Esophagus squamous epithelium (tissue), 5 donors: ENCODE measurements around the gene ESRRA. TPM values are rescaled to one million over a fixed set of nuclear protein-coding genes. Genes with fewer than 3 reads are reported as not detected.
"Not testable (repeated sequence)": the region's sequence is repeated elsewhere in the genome, so short reads cannot be mapped to it uniquely, and the experiment has no call there.

Experiments used
- DNase-seq: peaks from one replicate; lab custom pipeline; 2025; lab: John Stamatoyannopoulos, UW
- H3K27ac ChIP-seq, 4 donors: fragments of 200-600 bp; sonication (generic); one replicate each; pipeline ENCODE4 v1.5.1; 2016 to 2019; ENCODE audit warnings: mild to moderate bottlenecking in 1 of 4
- H3K27me3 ChIP-seq, 4 donors: fragments of 200-600 bp; sonication (generic); 1 replicate in 3 of 4; 2 replicates in 1 of 4; pipeline versions ENCODE4 v1.5.1 to v1.6.0; 2017 to 2021; ENCODE audit warnings: antibody characterized with exemption in 1 of 4
- H3K36me3 ChIP-seq, 3 donors: fragments of 200-600 bp; sonication (generic); one replicate each; pipeline ENCODE4 v1.5.1; 2016 to 2019
- H3K4me1 ChIP-seq, 3 donors: fragments of 200-600 bp; sonication (generic); one replicate each; pipeline ENCODE4 v1.5.1; 2017 to 2019
- H3K4me3 ChIP-seq, 4 donors: fragments of 200-600 bp; sonication (generic); 1 replicate in 3 of 4; 2 replicates in 1 of 4; pipeline ENCODE4 v1.5.1; 2016 to 2019; ENCODE audit warnings: mild to moderate bottlenecking in 2 of 4, moderate library complexity in 1 of 4
- H3K9me3 ChIP-seq, 3 donors: fragments of 200-600 bp; sonication (generic); one replicate each; pipeline ENCODE4 v1.5.1; 2016 to 2019
- POLR2A ChIP-seq, 4 donors: fragments of 450-650 bp; IDR thresholded peaks; one replicate each; pipeline ENCODE4 v1.6.1; 2017; ENCODE audit warnings: antibody characterized with exemption in 4 of 4, mild to moderate bottlenecking in 4 of 4, moderate library complexity in 3 of 4
- WGBS, 2 donors: methylation state at CpG; one replicate each; pipeline ENCODE4 v1.1.5; 2018; 5-methylcytosine and 5-hydroxymethylcytosine counted together
- intact Hi-C: fragments of 100-400 bp; cut with DNase I; formaldehyde crosslinking; loops from one replicate; pipeline ENCODE4 v1.15.0; 2022
- total RNA-seq, 4 donors: library from RNA; depleted of rRNA; stranded (reverse); fragments of >200 nt; gene quantifications; one replicate each; pipeline ENCODE4 v1.1.0, GENCODE V29; 2016
- TF ChIP-seq, protein P1 (sequence below), 6 experiments: fragments of 450-650 bp in 4 of 6; fragments of 200-600 bp in 2 of 6; sonication (generic) in 2 of 6; IDR thresholded peaks; one replicate each; pipeline ENCODE4 v1.5.1; 2016 to 2019; ENCODE audit warnings: antibody characterized with exemption in 6 of 6, mild to moderate bottlenecking in 4 of 6, moderate library complexity in 4 of 6
- donor health status: DM: yes; HTN: yes; CAD: no.

Gene ESRRA
- total RNA-seq, 4 donors from 2014 or later: 81.9 to 131 (median 99.7) TPM

DNA sequence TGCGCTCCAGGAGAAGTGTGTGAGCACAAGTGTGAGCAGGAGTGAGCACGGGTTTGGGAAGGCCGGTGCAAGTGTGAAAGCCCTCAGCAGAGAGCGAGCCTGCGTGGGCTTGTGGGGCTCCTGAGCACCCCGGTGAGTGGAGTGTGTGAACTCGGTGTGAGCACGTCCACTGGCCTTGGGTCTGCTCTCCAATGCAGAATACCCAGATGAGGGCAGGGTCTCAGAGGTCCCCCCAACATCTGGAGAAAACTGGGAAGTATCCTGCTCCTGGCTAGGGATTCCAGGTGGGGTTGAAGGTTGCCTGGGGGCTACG, 1.2 kb downstream of the ESRRA start:
- TF ChIP-seq, protein P1, sequence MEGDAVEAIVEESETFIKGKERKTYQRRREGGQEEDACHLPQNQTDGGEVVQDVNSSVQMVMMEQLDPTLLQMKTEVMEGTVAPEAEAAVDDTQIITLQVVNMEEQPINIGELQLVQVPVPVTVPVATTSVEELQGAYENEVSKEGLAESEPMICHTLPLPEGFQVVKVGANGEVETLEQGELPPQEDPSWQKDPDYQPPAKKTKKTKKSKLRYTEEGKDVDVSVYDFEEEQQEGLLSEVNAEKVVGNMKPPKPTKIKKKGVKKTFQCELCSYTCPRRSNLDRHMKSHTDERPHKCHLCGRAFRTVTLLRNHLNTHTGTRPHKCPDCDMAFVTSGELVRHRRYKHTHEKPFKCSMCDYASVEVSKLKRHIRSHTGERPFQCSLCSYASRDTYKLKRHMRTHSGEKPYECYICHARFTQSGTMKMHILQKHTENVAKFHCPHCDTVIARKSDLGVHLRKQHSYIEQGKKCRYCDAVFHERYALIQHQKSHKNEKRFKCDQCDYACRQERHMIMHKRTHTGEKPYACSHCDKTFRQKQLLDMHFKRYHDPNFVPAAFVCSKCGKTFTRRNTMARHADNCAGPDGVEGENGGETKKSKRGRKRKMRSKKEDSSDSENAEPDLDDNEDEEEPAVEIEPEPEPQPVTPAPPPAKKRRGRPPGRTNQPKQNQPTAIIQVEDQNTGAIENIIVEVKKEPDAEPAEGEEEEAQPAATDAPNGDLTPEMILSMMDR (IDR thresholded peaks at IDR 0.05): no peak
- TF ChIP-seq POLR2A (IDR thresholded peaks at IDR 0.05): no peak
- peaks cover 0 to 24% (median 0%) of the 10 kb centered on the region in 3 donors for H3K36me3 ChIP-seq
- intact Hi-C loops: no loop called here
- H3K4me3 ChIP-seq: peak overlapping the region; percentile 71 to 86 (median 74)
- peak overlapping the region; percentile 92 to 97 (median 94) for H3K27ac ChIP-seq
- DNase-seq: no peak
- 10 to 14% methylated on average over 7 to 8 of the region's 9 CpGs for WGBS, 2 donors
- H3K27me3 ChIP-seq: peaks cover 0 to 15% (median 0%) of the 10 kb centered on the region in 4 donors
- peaks cover 30 to 64% (median 30%) of the 10 kb centered on the region in 3 donors for H3K4me1 ChIP-seq
- no peaks in the 10 kb centered on the region for H3K9me3 ChIP-seq

DNA sequence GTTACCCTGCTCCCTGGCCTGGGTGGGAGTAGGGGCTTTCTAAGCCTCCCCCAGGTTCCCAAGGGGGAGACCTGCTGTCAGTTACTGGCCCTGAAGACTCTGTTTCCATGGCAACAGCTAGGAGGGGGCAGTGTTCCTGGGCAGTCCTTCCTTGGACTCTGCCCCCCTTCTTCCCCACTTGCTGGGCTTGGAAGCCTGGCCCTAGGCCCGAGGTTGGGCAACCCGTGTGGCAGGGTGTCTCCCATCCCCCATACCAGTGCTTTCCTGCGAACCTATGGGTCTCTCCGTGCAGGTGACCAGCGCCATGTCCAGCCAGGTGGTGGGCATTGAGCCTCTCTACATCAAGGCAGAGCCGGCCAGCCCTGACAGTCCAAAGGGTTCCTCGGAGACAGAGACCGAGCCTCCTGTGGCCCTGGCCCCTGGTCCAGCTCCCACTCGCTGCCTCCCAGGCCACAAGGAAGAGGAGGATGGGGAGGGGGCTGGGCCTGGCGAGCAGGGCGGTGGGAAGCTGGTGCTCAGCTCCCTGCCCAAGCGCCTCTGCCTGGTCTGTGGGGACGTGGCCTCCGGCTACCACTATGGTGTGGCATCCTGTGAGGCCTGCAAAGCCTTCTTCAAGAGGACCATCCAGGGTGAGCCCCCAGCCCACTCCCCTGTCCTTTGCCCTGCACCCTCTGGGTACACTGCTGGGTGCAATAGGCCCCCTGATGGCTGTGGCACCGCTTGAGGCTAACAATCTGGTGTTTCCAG, 1.7 kb downstream of the ESRRA start:
- H3K4me3 ChIP-seq: peak overlapping the region; percentile 71 to 86 (median 74)
- peak overlapping the region; percentile 92 to 97 (median 94) for H3K27ac ChIP-seq
- H3K9me3 ChIP-seq: no peaks in the 10 kb centered on the region
- 52 to 83% methylated on average over 1 to 7 of the region's 15 CpGs for whole genome bisulfite sequencing, 2 donors
- no peak for TF ChIP-seq POLR2A (IDR thresholded peaks at IDR 0.05)
- TF ChIP-seq, protein P1 (IDR thresholded peaks at IDR 0.05): no peak
- intact Hi-C loops: no loop called here
- H3K27me3 ChIP-seq: peaks cover 0 to 10% (median 0%) of the 10 kb centered on the region in 4 donors
- peaks cover 30 to 66% (median 32%) of the 10 kb centered on the region in 3 donors for H3K4me1 ChIP-seq
- DNase-seq: no peak
- H3K36me3 ChIP-seq: peaks cover 0 to 24% (median 0%) of the 10 kb centered on the region in 3 donors

DNA sequence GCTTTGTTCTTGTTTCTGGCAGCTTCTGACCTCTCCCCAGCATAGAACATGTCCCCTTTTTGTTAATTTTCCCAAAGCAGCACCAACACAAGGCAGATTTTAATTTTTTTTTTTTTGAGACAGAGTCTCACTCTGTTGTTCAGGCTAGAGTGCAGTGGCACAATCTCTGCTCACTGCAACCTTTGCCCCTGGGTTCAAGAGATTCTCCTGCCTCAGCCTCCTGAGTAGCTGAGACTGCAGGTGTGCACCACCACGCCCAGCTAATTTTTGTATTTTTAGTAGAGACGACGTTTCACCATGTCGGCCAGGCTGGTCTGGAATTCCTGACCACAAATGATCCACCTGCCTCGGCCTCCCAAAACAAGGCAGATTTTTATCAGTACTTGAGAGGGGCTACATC, 2.5 kb downstream of the ESRRA start:
- Histone ChIP-seq H3K36me3 (peaks cover 0 to 24% (median 0%) of the 10 kb centered on the region in 3 donors), H3K27ac (peak overlapping the region in 1 of 4 donors; percentile 95), H3K4me1 (peaks cover 32 to 73% (median 39%) of the 10 kb centered on the region in 3 donors)
- H3K27me3 ChIP-seq, DNase-seq, H3K9me3 ChIP-seq, H3K4me3 ChIP-seq, intact Hi-C loops: not testable (repeated sequence)
- 76 to 90% methylated on average over 4 of the region's 5 CpGs for WGBS, 2 donors

DNA sequence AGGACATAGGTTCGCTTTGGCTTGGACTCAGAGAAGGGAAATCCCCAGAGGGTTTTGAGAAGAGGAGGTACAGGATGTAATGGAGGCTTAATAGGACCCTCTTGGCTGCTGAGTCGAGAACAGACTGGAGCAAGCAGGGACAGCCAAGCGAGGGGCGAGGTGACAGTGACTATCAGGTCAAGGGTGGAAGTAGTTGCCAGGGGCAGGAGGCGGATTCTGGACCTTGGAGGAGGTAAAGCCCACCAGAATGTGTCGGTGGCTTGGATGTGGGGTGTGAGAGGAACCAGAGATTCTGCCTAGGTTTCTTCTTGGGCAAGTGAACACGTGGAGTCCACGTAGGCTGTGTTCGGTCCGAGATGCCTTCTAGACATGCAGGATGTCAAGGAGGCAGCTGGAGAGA, 7.6 kb downstream of the ESRRA start:
- no peak for TF ChIP-seq POLR2A (IDR thresholded peaks at IDR 0.05)
- TF ChIP-seq, protein P1 (IDR thresholded peaks at IDR 0.05): no peak
- Histone ChIP-seq H3K27me3 (no peaks in the 10 kb centered on the region), H3K36me3 (peaks cover 7 to 44% (median 26%) of the 10 kb centered on the region in 3 donors), H3K4me1 (peaks cover 31 to 79% (median 45%) of the 10 kb centered on the region in 3 donors), H3K4me3 (no peak overlapping the region), H3K9me3 (no peaks in the 10 kb centered on the region), H3K27ac (peak overlapping the region; percentile 48 to 83 (median 74))
- intact Hi-C loops: no loop called here
- WGBS, 2 donors: 49 to 68% methylated on average over 10 of the region's 10 CpGs
- no peak for DNase-seq

DNA sequence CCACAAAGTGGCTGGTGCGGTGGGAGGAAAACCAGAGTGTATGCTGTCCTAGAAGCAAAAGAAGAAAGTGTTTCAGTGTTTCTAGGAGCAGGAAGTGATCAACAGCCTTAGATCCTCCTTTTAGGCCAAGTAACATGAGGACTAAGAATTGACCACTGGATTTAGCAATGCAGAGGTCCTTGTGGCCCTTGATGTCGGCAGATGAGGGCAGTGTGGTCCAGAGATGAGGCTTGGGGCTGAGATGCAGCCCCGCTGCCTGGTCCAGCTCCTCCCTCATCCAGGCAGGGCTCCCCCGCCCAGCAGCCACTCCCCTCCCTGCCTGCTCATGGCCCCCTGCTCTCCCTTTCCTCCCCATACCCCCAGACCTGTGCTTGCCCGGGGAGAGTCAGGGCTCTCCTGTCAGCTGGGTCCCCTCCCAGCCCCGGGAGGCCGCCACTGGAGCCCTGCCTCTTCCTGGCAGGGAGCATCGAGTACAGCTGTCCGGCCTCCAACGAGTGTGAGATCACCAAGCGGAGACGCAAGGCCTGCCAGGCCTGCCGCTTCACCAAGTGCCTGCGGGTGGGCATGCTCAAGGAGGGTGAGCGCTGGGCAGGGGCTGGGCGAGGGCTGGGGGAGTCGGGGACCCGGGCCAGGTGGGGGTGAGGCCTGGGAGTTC, 8.3 kb downstream of the ESRRA start:
- peak overlapping the region; percentile 48 to 83 (median 74) for H3K27ac ChIP-seq

More for the DNA sequence above, 8.3 kb downstream of the ESRRA start:
- DNase-seq: no peak
- peak overlapping the region in 2 of 4 donors; percentile 6 to 35 for H3K4me3 ChIP-seq
- WGBS, 2 donors: 58 to 65% methylated on average over 2 to 10 of the region's 18 CpGs
- no peaks in the 10 kb centered on the region for H3K27me3 ChIP-seq
- TF ChIP-seq POLR2A (IDR thresholded peaks at IDR 0.05): no peak
- TF ChIP-seq, protein P1 (IDR thresholded peaks at IDR 0.05): no peak
- H3K4me1 ChIP-seq: peaks cover 35 to 78% (median 45%) of the 10 kb centered on the region in 3 donors
- peaks cover 7 to 37% (median 26%) of the 10 kb centered on the region in 3 donors for H3K36me3 ChIP-seq
- intact Hi-C loops: no loop called here
- H3K9me3 ChIP-seq: no peaks in the 10 kb centered on the region
